Measurements from ENCODE around the gene DNAJC1. TPM values are rescaled to one million over a fixed set of nuclear protein-coding genes. Genes with fewer than 3 reads are reported as not detected.
"Not testable (repeated sequence)": the region's sequence is repeated elsewhere in the genome, so short reads cannot be mapped to it uniquely, and the experiment has no call there.

The DNAJC1 gene
- polyA plus RNA-seq, 1 experiment, result 33.2 TPM

- no peaks in the 10 kb centered on the region; the same call in 1 of the 2 replicates for H3K36me3 ChIP-seq (ENCODE audit: control insufficient read depth, insufficient read depth, low read length)
- no peaks in the 10 kb centered on the region for H3K27me3 ChIP-seq (ENCODE audit: control insufficient read depth, insufficient read depth, low read length)
- POLR2A ChIA-PET, result no interaction called here
- CTCF ChIA-PET, result no interaction called here
- no peak overlapping the region for H3K4me3 ChIP-seq (ENCODE audit: low read depth, low read length)
- no peak for DNase-seq (ENCODE audit: low read depth)
- no peak for TF ChIP-seq CTCF (IDR thresholded peaks at IDR 0.05; ENCODE audit: insufficient read depth, low read depth, low read length)
Measured at GRCh38 chr10:21849607-21850006, 153.9 kb downstream of the DNAJC1 start.

- Histone ChIP-seq H3K36me3 (ENCODE audit: control insufficient read depth, insufficient read depth, low read length) (no peaks in the 10 kb centered on the region), H3K27me3 (ENCODE audit: control insufficient read depth, insufficient read depth, low read length) (no peaks in the 10 kb centered on the region), H3K4me3 (ENCODE audit: low read depth, low read length) (no peak overlapping the region)
- ChIA-PET POLR2A (no interaction called here), CTCF (no interaction called here)
- no peak for TF ChIP-seq CTCF (IDR thresholded peaks at IDR 0.05; ENCODE audit: insufficient read depth, low read depth, low read length)
- no peak for DNase-seq (ENCODE audit: low read depth)
Measured at GRCh38 chr10:21843645-21844044, 159.9 kb downstream of the DNAJC1 start.

GRCh38 chr10:21841273-21841672 is 162.3 kb downstream of the DNAJC1 start:
- H3K4me3 ChIP-seq (ENCODE audit: low read depth, low read length); H3K36me3 ChIP-seq (ENCODE audit: control insufficient read depth, insufficient read depth, low read length); CTCF ChIA-PET; POLR2A ChIA-PET; H3K27me3 ChIP-seq (ENCODE audit: control insufficient read depth, insufficient read depth, low read length); DNase-seq (ENCODE audit: low read depth): not testable (repeated sequence)

- DNase-seq (ENCODE audit: low read depth); POLR2A ChIA-PET; H3K4me3 ChIP-seq (ENCODE audit: low read depth, low read length); H3K27me3 ChIP-seq (ENCODE audit: control insufficient read depth, insufficient read depth, low read length); CTCF ChIA-PET; H3K36me3 ChIP-seq (ENCODE audit: control insufficient read depth, insufficient read depth, low read length): not testable (repeated sequence)
Measured at GRCh38 chr10:21837487-21837886, 166.0 kb downstream of the DNAJC1 start.

- H3K4me3 ChIP-seq (ENCODE audit: low read depth, low read length); DNase-seq (ENCODE audit: low read depth); H3K27me3 ChIP-seq (ENCODE audit: control insufficient read depth, insufficient read depth, low read length); CTCF ChIA-PET; POLR2A ChIA-PET; H3K36me3 ChIP-seq (ENCODE audit: control insufficient read depth, insufficient read depth, low read length): not testable (repeated sequence)
Measured at GRCh38 chr10:21834574-21834973, 169.0 kb downstream of the DNAJC1 start.

GRCh38 chr10:21832821-21833130 is 170.8 kb downstream of the DNAJC1 start:
- TF ChIP-seq CTCF (IDR thresholded peaks at IDR 0.05; ENCODE audit: insufficient read depth, low read depth, low read length), result no peak
- Histone ChIP-seq H3K4me3 (ENCODE audit: low read depth, low read length) (no peak overlapping the region), H3K27me3 (ENCODE audit: control insufficient read depth, insufficient read depth, low read length) (no peaks in the 10 kb centered on the region), H3K36me3 (ENCODE audit: control insufficient read depth, insufficient read depth, low read length) (no peaks in the 10 kb centered on the region)
- DNase-seq (ENCODE audit: low read depth), result no peak
- ChIA-PET CTCF (no interaction called here), POLR2A (no interaction called here)

- CTCF ChIA-PET, result no interaction called here
- Histone ChIP-seq H3K27me3 (ENCODE audit: control insufficient read depth, insufficient read depth, low read length) (no peaks in the 10 kb centered on the region), H3K36me3 (ENCODE audit: control insufficient read depth, insufficient read depth, low read length) (no peaks in the 10 kb centered on the region), H3K4me3 (ENCODE audit: low read depth, low read length) (no peak overlapping the region)
- DNase-seq (ENCODE audit: low read depth), result no peak
- POLR2A ChIA-PET, result no interaction called here
- no peak for TF ChIP-seq CTCF (IDR thresholded peaks at IDR 0.05; ENCODE audit: insufficient read depth, low read depth, low read length)
Measured at GRCh38 chr10:21831986-21832820, 171.3 kb downstream of the DNAJC1 start.

Data from BJ (cell line).